ENCODE results near the gene PRDM4. TPM values are rescaled to one million over a fixed set of nuclear protein-coding genes. Genes with fewer than 3 reads are reported as not detected.

The PRDM4 gene
- total and polyA plus RNA-seq, 2 of the 13 experiments (the other 11 are each of a cell fraction or from before 2014, with no cell fraction given), result 9.9 to 15.3 TPM

DNA sequence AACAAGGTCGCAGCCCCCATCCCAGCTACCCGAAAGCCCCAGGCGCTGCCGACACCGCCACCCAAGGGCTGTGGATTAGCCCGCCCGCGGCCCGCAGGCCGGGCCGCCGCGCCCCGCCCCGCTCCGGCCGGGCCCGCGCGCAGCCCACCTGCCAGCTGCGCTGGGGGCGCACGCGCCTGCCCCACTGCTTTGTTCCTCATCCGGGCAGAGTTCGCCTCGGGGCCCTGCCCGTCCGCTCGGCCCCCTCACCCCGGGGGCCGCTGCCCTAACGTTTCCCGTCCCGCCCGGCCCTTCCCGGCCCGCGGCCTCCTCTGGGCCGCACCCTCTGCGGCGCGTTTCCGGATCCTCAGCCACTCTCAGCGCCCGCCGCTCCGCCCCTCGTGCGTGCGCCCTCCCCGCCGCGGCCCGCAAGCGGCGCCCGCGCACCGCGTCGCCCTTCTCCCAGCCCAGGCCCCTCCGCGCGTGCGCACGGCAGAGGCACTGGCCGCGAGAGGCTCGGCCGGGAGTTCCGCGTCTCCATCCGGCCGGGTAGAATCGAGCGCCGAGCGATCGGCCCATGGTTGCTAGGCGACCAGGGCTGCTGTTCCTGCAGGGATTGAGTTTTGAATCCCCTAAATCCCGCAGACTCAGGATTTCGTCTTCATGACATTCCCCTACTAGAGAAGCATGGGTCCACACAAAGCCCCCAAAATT is at the start of gene PRDM4 (continued):
- TF ChIP-seq, protein P1, sequence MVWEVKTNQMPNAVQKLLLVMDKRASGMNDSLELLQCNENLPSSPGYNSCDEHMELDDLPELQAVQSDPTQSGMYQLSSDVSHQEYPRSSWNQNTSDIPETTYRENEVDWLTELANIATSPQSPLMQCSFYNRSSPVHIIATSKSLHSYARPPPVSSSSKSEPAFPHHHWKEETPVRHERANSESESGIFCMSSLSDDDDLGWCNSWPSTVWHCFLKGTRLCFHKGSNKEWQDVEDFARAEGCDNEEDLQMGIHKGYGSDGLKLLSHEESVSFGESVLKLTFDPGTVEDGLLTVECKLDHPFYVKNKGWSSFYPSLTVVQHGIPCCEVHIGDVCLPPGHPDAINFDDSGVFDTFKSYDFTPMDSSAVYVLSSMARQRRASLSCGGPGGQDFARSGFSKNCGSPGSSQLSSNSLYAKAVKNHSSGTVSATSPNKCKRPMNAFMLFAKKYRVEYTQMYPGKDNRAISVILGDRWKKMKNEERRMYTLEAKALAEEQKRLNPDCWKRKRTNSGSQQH (CRISPR knock-in tag; IDR thresholded peaks at IDR 0.05; ENCODE audit: low read depth), result no peak
- TF ChIP-seq ZNF790 (CRISPR knock-in tag; IDR thresholded peaks at IDR 0.05; ENCODE audit: borderline replicate concordance) (no peak), SKI (IDR thresholded peaks at IDR 0.05; ENCODE audit: partially characterized antibody) (peak; percentile 51), DMAP1 (CRISPR knock-in tag; IDR thresholded peaks at IDR 0.05) (no peak), NFE2 (CRISPR knock-in tag; IDR thresholded peaks at IDR 0.05) (no peak), ZNF333 (CRISPR knock-in tag; IDR thresholded peaks at IDR 0.05; ENCODE audit: borderline replicate concordance) (no peak), ATF1 (CRISPR knock-in tag; IDR thresholded peaks at IDR 0.05) (no peak), ERF (CRISPR knock-in tag; IDR thresholded peaks at IDR 0.05) (peak; percentile 81), TARDBP (CRISPR knock-in tag; IDR thresholded peaks at IDR 0.05) (peak; percentile 51; the same call in 1 of the 2 replicates), PCBP2 (optimal IDR thresholded peaks at IDR 0.05; ENCODE audit: low read depth, low read length, poor library complexity, severe bottlenecking) (no peak), ZFP36 (IDR thresholded peaks at IDR 0.05; ENCODE audit: borderline replicate concordance, low read depth, low read length, partially characterized antibody) (no peak), POLR2AphosphoS2 (IDR thresholded peaks at IDR 0.05; ENCODE audit: low read depth, low read length) (peak; percentile 74; the same call in 1 of the 2 replicates), RELA (CRISPR knock-in tag; IDR thresholded peaks at IDR 0.05) (no peak), KDM1A (CRISPR knock-in tag; IDR thresholded peaks at IDR 0.05) (0 out of 2 replicates have a peak, but pooled peaks have one; percentile 25), ZNF816 (CRISPR knock-in tag; IDR thresholded peaks at IDR 0.05; ENCODE audit: borderline replicate concordance) (no peak), NFYC (CRISPR knock-in tag; IDR thresholded peaks at IDR 0.05) (no peak; the same call in 1 of the 2 replicates)
- TF ChIP-seq, protein P2, sequence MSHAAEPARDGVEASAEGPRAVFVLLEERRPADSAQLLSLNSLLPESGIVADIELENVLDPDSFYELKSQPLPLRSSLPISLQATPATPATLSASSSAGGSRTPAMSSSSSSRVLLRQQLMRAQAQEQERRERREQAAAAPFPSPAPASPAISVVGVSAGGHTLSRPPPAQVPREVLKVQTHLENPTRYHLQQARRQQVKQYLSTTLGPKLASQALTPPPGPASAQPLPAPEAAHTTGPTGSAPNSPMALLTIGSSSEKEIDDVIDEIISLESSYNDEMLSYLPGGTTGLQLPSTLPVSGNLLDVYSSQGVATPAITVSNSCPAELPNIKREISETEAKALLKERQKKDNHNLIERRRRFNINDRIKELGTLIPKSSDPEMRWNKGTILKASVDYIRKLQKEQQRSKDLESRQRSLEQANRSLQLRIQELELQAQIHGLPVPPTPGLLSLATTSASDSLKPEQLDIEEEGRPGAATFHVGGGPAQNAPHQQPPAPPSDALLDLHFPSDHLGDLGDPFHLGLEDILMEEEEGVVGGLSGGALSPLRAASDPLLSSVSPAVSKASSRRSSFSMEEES (CRISPR knock-in tag; IDR thresholded peaks at IDR 0.05), result peak; percentile 32; the same call in 1 of the 2 replicates
- TF ChIP-seq, protein P3, sequence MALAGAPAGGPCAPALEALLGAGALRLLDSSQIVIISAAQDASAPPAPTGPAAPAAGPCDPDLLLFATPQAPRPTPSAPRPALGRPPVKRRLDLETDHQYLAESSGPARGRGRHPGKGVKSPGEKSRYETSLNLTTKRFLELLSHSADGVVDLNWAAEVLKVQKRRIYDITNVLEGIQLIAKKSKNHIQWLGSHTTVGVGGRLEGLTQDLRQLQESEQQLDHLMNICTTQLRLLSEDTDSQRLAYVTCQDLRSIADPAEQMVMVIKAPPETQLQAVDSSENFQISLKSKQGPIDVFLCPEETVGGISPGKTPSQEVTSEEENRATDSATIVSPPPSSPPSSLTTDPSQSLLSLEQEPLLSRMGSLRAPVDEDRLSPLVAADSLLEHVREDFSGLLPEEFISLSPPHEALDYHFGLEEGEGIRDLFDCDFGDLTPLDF (CRISPR knock-in tag; IDR thresholded peaks at IDR 0.05), result 0 out of 2 replicates have a peak, but pooled peaks have one; percentile 50
- TF ChIP-seq, protein P4, sequence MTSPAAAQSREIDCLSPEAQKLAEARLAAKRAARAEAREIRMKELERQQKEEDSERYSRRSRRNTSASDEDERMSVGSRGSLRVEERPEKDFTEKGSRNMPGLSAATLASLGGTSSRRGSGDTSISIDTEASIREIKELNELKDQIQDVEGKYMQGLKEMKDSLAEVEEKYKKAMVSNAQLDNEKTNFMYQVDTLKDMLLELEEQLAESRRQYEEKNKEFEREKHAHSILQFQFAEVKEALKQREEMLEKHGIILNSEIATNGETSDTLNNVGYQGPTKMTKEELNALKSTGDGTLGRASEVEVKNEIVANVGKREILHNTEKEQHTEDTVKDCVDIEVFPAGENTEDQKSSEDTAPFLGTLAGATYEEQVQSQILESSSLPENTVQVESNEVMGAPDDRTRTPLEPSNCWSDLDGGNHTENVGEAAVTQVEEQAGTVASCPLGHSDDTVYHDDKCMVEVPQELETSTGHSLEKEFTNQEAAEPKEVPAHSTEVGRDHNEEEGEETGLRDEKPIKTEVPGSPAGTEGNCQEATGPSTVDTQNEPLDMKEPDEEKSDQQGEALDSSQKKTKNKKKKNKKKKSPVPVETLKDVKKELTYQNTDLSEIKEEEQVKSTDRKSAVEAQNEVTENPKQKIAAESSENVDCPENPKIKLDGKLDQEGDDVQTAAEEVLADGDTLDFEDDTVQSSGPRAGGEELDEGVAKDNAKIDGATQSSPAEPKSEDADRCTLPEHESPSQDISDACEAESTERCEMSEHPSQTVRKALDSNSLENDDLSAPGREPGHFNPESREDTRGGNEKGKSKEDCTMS (CRISPR knock-in tag; conservative IDR thresholded peaks at IDR 0.05), result no peak
- TF ChIP-seq, protein P5, sequence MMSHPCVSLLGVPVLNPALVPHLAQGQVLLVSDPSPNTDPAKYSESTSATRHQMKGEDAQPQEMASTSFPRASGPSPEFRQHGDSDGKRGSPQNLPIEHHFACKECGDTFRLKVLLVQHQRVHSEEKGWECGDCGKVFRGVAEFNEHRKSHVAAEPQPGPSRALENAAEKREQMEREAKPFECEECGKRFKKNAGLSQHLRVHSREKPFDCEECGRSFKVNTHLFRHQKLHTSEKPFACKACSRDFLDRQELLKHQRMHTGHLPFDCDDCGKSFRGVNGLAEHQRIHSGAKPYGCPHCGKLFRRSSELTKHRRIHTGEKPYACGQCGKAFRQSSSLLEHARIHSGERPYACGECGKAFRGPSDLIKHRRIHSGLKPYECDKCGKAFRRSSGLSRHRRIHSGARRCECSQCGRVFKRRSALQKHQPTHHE (CRISPR knock-in tag; IDR thresholded peaks at IDR 0.05; ENCODE audit: borderline replicate concordance), result no peak
- TF ChIP-seq, protein P6, sequence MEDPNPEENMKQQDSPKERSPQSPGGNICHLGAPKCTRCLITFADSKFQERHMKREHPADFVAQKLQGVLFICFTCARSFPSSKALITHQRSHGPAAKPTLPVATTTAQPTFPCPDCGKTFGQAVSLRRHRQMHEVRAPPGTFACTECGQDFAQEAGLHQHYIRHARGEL (CRISPR knock-in tag; IDR thresholded peaks at IDR 0.05), result no peak
